ENCODE measurements around the gene UNG.

The UNG gene

GRCh38 chr12:109154451-109155438 lies 57.3 kb downstream of the UNG start:
- peak; percentile 50 to 63 for DNase-seq (ENCODE audit: low read depth in 2 of 2)

- no peak for DNase-seq (ENCODE audit: low read depth in 2 of 2)
Observed at GRCh38 chr12:109156036-109156435, 58.6 kb downstream of the UNG start.

GRCh38 chr12:109156586-109156985 lies 59.2 kb downstream of the UNG start:
- DNase-seq (ENCODE audit: low read depth in 2 of 2), result no peak

GRCh38 chr12:109157986-109158385 lies 60.6 kb downstream of the UNG start:
- no peak for DNase-seq (ENCODE audit: low read depth in 2 of 2)

GRCh38 chr12:109160433-109160832 lies 63.0 kb downstream of the UNG start:
- no peak for DNase-seq (ENCODE audit: low read depth in 2 of 2)
